PC-9 (cell line): ENCODE data around the gene LRP1. TPM values are rescaled to one million over a fixed set of nuclear protein-coding genes. Genes with fewer than 3 reads are reported as not detected.

Source experiments
- BruUV-seq: library from RNA; stranded (reverse); fragments of 400-500 nt; replicated peaks from 2 replicates; lab custom pipeline; 2021; lab: Mats Ljungman, UMichigan
- CTCF ChIA-PET: fragments of 300-600 bp; sonication (Branson Sonifier 250); formaldehyde crosslinking; loops from one replicate; lab custom pipeline; 2022; ENCODE audit warnings: antibody characterized with exemption; lab: Charles Lee
- POLR2A ChIA-PET: fragments of 300-600 bp; sonication (Branson Sonifier 250); formaldehyde crosslinking; loops from one replicate; lab custom pipeline; 2022; ENCODE audit warnings: antibody characterized with exemption; ENCODE audit not compliant: unreplicated experiment; lab: Charles Lee
- DNase-seq, 2 experiments: peaks; one replicate each; pipeline versions ENCODE4 v3.0.0 to v3.0.0-alpha.2; 2015 to 2022; ENCODE audit warnings: mixed read lengths in 1 of 2
- H2AFZ ChIP-seq: fragments of 200-600 bp; sonication (generic); 2 replicates; pipeline ENCODE4 v1.8.1; 2017; ENCODE audit warnings: antibody characterized with exemption
- H3F3A ChIP-seq: fragments of 200-600 bp; sonication (generic); 2 replicates; pipeline ENCODE4 v1.8.1; 2017; ENCODE audit warnings: antibody characterized with exemption, mild to moderate bottlenecking, low read depth; ENCODE audit not compliant: insufficient read depth
- H3K27ac ChIP-seq: fragments of 200-600 bp; sonication (generic); 2 replicates; pipeline ENCODE4 v1.6.1; 2016; ENCODE audit warnings: mixed run types
- H3K27me3 ChIP-seq: fragments of 200-600 bp; sonication (generic); 2 replicates; pipeline ENCODE4 v1.6.1; 2016; ENCODE audit warnings: low read depth, mixed run types; ENCODE audit not compliant: insufficient read depth
- H3K36me3 ChIP-seq: fragments of 200-600 bp; sonication (generic); 2 replicates; pipeline ENCODE4 v1.6.1; 2016; ENCODE audit warnings: low read depth, mixed run types
- H3K4me1 ChIP-seq: fragments of 200-600 bp; sonication (generic); replicated peaks from 2 replicates; pipeline ENCODE4 v1.6.1; 2016; ENCODE audit warnings: mixed run types; ENCODE audit not compliant: insufficient read depth
- H3K4me2 ChIP-seq: fragments of 200-600 bp; sonication (generic); 2 replicates; pipeline ENCODE4 v1.6.1; 2017; ENCODE audit warnings: mixed run types
- H3K4me3 ChIP-seq: fragments of 200-600 bp; sonication (generic); 2 replicates; pipeline ENCODE4 v1.6.1; 2016; ENCODE audit warnings: mixed run types
- H3K79me2 ChIP-seq: fragments of 200-600 bp; sonication (generic); 2 replicates; pipeline ENCODE4 v1.6.1; 2017; ENCODE audit warnings: low read depth, mixed run types
- H3K9me2 ChIP-seq: fragments of 200-600 bp; sonication (generic); 2 replicates; pipeline ENCODE4 v1.8.1; 2017; ENCODE audit warnings: mild to moderate bottlenecking; ENCODE audit not compliant: insufficient read depth
- H3K9me3 ChIP-seq: fragments of 200-600 bp; sonication (generic); 2 replicates; pipeline ENCODE4 v1.8.1; 2016; ENCODE audit warnings: low read depth; ENCODE audit not compliant: insufficient read depth
- H4K20me1 ChIP-seq: fragments of 200-600 bp; sonication (generic); 2 replicates; pipeline ENCODE4 v1.8.1; 2017; ENCODE audit not compliant: insufficient read depth
- EZH2 ChIP-seq: fragments of 200-600 bp; sonication (generic); IDR thresholded peaks from 2 replicates; pipeline ENCODE4 v1.8.0; 2017; ENCODE audit warnings: antibody characterized with exemption, low read depth
- intact Hi-C: fragments of 100-400 bp; cut with micrococcal nuclease; formaldehyde crosslinking; loops from one replicate; pipeline ENCODE4 v1.10.0; 2022; ENCODE audit not compliant: unreplicated experiment
- total RNA-seq: library from RNA; stranded (reverse); gene quantifications from 2 replicates; pipeline ENCODE4 v1.2.3, GENCODE V29; 2021
- TF ChIP-seq, protein P1 (sequence below): fragments of 200-600 bp; sonication (generic); conservative IDR thresholded peaks from 2 replicates; pipeline ENCODE4 v1.6.1; 2017; ENCODE audit warnings: mixed run types, antibody characterized with exemption, mild to moderate bottlenecking, moderate library complexity

The LRP1 gene
- total RNA-seq, 1 experiment from 2014 or later: 51.4 TPM

DNA sequence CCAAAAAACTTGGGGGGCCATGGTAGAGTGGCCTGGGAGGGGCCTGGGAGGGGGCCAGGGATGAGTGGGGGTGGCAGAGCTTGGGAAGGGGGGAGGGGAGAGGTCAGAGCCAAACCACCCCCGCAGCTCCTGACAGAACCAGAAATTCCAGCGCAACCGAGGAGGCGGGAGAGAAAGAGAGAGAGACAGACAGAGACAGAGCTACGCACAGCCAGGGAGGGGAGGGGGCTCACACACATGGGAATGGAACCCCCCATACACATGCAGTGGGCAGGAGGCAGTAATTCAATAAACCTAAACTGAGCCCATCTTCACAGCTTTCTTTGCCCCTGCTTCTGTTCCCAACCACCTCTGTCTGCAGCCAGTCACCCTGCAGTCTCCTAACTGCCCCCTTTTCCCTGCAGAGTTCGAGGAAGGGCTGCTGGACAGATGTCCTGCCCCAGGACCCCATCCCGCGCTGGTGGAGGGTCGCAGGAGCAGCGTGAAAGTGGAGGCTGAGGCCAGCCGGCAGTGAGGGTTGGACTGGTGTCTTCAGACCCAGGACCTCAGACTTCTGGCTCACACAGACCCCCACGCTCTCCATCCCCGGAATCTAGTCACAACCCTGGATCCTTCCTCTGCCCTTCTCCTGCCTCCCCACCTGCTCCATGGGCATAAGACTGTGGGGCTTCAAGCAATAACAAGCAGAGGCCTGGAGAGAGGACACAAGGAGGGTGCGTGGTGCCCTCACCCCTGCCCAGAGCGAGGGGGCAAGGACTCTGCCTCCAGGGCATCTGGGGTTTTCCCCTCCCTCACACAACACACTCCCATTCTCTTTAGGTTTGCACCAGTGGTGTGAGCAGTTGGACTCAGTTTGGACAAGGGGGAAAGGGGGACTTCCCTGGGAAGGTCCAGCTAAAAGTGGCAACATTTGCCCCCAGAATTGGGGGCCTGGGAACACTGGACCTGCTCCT lies 33.8 kb upstream of the LRP1 start:
- ChIA-PET POLR2A (interaction anchor here (1.6 kb wide), 1 partner anchor 18 kb away, joined by 6 read pairs; no protein-coding TSS in a partner anchor), CTCF (no interaction called here)
- H3K79me2 ChIP-seq: no peaks in the 10 kb centered on the region
- peaks cover 17% of the 10 kb centered on the region for H3F3A ChIP-seq
- H3K27me3 ChIP-seq: no peaks in the 10 kb centered on the region
- H4K20me1 ChIP-seq: 0 out of 2 replicates have a peak, but pooled peaks cover 3% of the 10 kb centered on the region
- BruUV-seq: no TSS peak
- peaks cover 2% of the 10 kb centered on the region; the same call in 1 of the 2 replicates for H3K36me3 ChIP-seq
- no peaks in the 10 kb centered on the region for H3K9me2 ChIP-seq
- TF ChIP-seq, protein P1, sequence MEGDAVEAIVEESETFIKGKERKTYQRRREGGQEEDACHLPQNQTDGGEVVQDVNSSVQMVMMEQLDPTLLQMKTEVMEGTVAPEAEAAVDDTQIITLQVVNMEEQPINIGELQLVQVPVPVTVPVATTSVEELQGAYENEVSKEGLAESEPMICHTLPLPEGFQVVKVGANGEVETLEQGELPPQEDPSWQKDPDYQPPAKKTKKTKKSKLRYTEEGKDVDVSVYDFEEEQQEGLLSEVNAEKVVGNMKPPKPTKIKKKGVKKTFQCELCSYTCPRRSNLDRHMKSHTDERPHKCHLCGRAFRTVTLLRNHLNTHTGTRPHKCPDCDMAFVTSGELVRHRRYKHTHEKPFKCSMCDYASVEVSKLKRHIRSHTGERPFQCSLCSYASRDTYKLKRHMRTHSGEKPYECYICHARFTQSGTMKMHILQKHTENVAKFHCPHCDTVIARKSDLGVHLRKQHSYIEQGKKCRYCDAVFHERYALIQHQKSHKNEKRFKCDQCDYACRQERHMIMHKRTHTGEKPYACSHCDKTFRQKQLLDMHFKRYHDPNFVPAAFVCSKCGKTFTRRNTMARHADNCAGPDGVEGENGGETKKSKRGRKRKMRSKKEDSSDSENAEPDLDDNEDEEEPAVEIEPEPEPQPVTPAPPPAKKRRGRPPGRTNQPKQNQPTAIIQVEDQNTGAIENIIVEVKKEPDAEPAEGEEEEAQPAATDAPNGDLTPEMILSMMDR: no peak
- no peaks in the 10 kb centered on the region for H3K4me1 ChIP-seq
- intact Hi-C loops: no loop called here
- no peak overlapping the region for H3K4me2 ChIP-seq
- no peak overlapping the region for H2AFZ ChIP-seq
- H3K27ac ChIP-seq: no peak overlapping the region
- no peak for DNase-seq
- H3K9me3 ChIP-seq: no peaks in the 10 kb centered on the region
- H3K4me3 ChIP-seq: no peak overlapping the region

DNA sequence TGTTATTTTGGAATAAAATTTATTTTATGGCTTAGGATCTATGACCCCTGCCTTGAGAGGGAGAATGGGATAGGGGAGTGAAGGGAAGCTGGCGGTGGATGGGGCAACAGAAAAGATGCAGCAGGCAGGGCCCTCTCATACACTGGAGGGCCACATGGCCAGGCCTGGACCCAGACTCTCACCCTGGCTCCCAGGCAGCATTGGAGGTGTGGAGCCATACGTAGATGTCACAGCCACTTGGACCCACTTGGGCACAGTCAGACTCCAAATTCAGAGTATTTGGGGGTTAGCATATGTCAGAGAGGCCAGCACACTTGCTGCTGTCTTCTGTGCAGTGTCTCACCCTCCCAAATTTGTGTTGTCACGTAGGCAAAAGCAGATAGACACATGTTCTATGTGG lies 32.8 kb upstream of the LRP1 start:
- no TSS peak for BruUV-seq
- H3K4me1 ChIP-seq: no peaks in the 10 kb centered on the region
- ChIA-PET CTCF (no interaction called here), POLR2A (interaction anchor here (0.5 to 0.6 kb wide), 2 partner anchors 16 to 33 kb away, joined by 4 read pairs; partner anchors contain the start of gene LRP1)
- no peak for DNase-seq
- H4K20me1 ChIP-seq: 0 out of 2 replicates have a peak, but pooled peaks cover 3% of the 10 kb centered on the region
- no peak overlapping the region for H3K4me2 ChIP-seq
- H3K36me3 ChIP-seq: peaks cover 4% of the 10 kb centered on the region; the same call in 1 of the 2 replicates
- H3K4me3 ChIP-seq: no peak overlapping the region
- H3K27ac ChIP-seq: no peak overlapping the region
- intact Hi-C loops: no loop called here
- no peaks in the 10 kb centered on the region for H3K27me3 ChIP-seq
- H3F3A ChIP-seq: peaks cover 17% of the 10 kb centered on the region
- H3K9me2 ChIP-seq: no peaks in the 10 kb centered on the region
- H3K79me2 ChIP-seq: no peaks in the 10 kb centered on the region
- H3K9me3 ChIP-seq: no peaks in the 10 kb centered on the region
- no peak for TF ChIP-seq EZH2
- TF ChIP-seq, protein P1: no peak
- H2AFZ ChIP-seq: no peak overlapping the region

DNA sequence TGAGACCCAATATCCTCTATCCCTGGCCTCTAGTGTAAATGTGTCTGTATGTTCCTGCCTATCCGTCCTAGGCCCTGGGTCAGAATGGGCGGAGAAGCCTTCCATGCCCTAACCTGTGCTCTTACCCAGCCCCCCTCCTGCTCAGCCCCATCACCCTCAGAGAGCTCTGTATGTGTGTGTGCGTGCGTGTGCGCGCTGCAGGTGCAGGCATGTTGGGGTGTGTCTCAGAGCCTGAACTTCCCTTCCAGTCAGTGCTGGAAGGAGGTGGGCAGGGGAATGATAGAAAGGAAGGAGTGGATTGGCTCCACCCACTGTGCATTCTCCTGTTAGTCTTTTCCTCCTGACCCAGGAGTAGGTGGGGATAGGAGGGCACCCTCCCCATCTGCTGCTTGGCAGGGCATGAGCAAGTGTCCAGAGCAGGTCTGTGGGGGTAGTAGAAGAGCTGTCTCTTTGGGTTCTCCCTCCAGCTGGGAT lies 32.1 kb upstream of the LRP1 start:
- intact Hi-C loops: no loop called here

More for the DNA sequence above, 32.1 kb upstream of the LRP1 start:
- H3K9me3 ChIP-seq: no peaks in the 10 kb centered on the region
- TF ChIP-seq EZH2: no peak
- TF ChIP-seq, protein P1: no peak
- H3F3A ChIP-seq: peaks cover 17% of the 10 kb centered on the region
- H4K20me1 ChIP-seq: 0 out of 2 replicates have a peak, but pooled peaks cover 3% of the 10 kb centered on the region
- no peak overlapping the region for H3K4me3 ChIP-seq
- no peak overlapping the region for H2AFZ ChIP-seq
- DNase-seq: no peak
- peaks cover 4% of the 10 kb centered on the region; the same call in 1 of the 2 replicates for H3K36me3 ChIP-seq
- no peak overlapping the region for H3K27ac ChIP-seq
- ChIA-PET CTCF (interaction anchor here (0.5 kb wide), 1 partner anchor 87 kb away, joined by 5 read pairs; no protein-coding TSS in a partner anchor), POLR2A (interaction anchor here (0.5 kb wide), 1 partner anchor 32 kb away, joined by 4 read pairs; the partner anchor contains the start of gene LRP1)
- no peak overlapping the region for H3K4me2 ChIP-seq
- H3K4me1 ChIP-seq: no peaks in the 10 kb centered on the region
- no peaks in the 10 kb centered on the region for H3K27me3 ChIP-seq
- BruUV-seq: no TSS peak
- H3K79me2 ChIP-seq: no peaks in the 10 kb centered on the region
- H3K9me2 ChIP-seq: no peaks in the 10 kb centered on the region
